GM19193 (cell line): ENCODE measurements around the gene STK32B.

ENCODE experiments used
- POLR2A ChIP-seq: IDR thresholded peaks from 4 replicates; pipeline ENCODE4 v1.6.1; 2011; ENCODE audit not compliant: insufficient read depth, insufficient read length; ENCODE audit errors: extremely low read depth

Gene STK32B

DNA sequence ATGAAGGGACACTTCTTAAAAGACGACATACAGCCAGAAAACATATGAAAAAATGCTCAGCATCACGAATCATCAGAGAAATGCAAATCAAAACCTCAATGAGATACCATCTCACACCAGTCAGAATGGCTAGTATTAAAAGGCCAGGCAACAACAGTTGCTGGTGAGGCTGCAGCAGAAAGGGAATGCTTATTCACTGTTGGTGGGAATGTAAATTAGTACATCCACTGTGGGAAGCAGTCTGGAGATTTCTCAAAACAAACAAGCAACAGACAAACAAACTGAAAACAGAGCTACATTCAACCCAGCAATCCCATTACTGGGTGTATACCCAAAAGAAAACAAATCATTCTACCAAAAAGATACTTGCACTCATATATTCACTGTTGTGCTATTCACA, 459.2 kb downstream of the STK32B start:
- TF ChIP-seq POLR2A, result no peak

DNA sequence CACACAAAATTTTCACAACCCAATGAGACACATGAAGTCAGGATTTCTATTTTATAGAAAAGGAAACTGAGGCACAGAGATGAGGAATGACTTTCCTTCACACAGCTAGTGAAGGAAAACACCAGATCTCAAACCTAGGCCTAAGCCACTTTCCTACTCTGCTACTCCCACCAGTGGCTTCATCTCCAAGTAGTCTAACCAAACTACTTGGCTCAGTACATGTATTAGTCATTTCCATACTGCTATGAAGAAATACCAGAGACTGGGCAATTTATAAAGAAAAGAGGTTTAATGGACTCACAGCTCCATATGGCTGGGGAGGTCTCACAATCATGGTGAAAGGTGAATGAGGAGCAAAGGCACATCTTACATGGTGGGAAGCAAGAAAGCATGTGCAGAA, 460.5 kb downstream of the STK32B start:
- no peak for TF ChIP-seq POLR2A

DNA sequence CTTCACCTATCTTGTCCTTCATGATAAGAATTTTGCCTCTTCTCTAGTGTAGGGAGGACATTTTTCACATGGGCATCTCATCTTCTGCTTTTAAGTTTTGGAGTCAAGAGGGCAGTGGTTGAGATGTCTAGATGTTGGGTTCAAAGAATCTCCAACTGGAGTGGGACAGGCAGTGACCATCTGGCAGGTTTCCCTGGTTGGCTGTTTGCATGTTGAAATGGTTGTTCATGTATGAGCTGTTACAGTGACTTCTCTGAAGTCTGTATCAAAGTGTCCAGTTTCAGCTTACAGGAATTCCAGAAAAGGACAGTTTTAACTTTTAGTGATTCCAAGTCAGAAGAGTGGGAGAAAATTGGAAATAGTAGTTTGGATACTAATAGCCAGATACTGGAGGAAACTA, 464.4 kb downstream of the STK32B start:
- no peak for TF ChIP-seq POLR2A

DNA sequence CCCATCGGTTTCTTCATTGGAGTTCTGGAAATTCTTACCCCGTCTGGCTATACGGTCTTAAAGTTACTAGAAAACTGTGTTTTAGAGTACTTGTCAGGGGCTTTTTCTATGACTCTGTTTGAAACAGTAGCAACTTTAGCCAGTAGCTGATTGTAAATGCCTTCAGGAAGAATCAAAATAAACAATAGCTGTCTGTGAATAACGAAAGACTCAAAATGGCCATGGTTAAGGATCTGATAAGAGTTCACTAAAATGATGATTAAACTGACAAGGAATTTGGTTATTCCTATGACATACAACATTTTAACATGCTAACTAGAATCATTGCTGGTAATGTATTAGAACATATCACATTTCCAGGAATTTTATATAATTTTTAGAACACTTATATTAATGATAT, 466.1 kb downstream of the STK32B start:
- TF ChIP-seq POLR2A, result no peak

- no peak for TF ChIP-seq POLR2A
Measured at GRCh38 chr4:5524446-5525299, 473.4 kb downstream of the STK32B start.

- TF ChIP-seq POLR2A, result no peak
Measured at GRCh38 chr4:5526080-5526846, 475.0 kb downstream of the STK32B start.

DNA sequence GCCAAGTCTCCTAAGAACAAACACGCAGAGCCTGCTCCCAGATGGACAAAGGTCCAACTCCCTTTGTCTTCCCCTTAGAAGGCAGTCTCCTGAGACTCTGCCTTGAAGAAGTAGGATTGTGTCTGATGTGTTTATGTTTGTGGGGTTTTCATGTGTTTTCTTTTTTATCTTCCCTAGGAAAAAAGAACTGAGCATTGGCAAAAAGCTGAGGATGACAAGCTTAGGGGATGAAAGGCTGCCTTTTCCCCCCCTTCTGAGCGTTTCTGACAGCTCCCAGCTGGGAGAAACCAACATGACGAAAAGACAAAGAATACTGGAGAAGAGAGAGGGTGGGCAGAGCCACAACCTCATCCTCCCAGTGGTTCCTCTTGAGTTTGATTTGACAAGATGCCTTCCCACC, 475.9 kb downstream of the STK32B start:
- no peak for TF ChIP-seq POLR2A

DNA sequence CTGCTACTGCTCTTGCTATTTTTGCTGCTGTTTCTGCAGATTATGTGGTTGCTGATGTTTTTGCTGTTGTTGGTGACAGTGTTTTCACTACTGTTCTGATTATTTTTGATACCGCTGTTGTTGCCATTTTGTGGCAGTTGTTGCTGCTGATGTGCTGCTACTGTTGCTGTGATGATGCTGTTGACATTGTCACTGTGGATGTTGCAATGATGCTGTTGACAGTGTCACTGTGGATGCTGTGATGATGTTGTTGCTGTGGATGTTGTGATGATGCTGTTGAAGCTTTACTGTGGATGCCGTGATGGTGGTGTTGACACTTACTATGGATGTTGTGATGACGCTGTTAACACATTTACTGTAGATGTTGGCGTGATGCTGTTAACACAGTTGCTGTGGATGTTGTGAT, 476.8 kb downstream of the STK32B start:
- TF ChIP-seq POLR2A, result no peak

- TF ChIP-seq POLR2A, result no peak
Measured at GRCh38 chr4:5532100-5532499, 480.8 kb downstream of the STK32B start.

- TF ChIP-seq POLR2A, result no peak
Measured at GRCh38 chr4:5539584-5539983, 488.3 kb downstream of the STK32B start.

- no peak for TF ChIP-seq POLR2A
Measured at GRCh38 chr4:5541169-5541568, 489.9 kb downstream of the STK32B start.

DNA sequence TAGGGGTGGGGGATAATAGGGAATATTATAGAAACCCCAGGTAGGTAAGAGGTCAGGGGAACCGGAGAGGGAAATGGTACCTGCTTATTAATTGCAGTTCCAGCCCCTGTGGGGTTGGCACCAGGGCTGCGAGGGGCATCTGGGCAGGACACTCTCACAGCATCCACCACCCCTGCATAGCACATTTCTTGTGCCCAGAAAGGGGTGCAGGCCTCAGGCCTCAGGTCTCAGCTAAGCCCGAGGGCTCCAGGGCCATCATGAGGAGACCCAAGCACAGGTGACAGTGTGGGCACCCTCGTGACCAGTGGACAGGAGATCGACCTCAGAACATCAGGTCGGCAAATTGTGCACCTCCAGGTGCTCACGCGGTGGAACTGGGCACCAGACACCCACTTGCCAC, 492.4 kb downstream of the STK32B start:
- TF ChIP-seq POLR2A, result no peak

DNA sequence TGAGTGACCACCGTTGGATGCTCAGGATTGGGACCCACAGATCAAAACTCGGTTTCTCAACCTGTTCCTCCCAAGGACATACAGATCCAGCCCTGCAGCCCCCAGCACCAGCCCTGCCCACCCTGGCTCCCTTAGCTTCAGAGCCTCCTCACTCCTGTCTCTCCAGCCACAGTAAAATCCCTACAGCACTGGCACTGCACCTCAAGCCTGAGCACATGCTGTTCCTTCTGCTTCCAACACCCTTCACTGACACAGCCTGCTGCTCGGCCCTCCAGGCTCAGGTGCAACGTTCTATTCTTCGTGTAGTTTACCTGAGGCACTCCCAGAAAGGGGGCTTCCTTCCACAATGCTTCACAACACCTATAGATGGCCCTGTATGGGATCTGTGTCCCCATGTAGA, 493.5 kb downstream of the STK32B start:
- no peak for TF ChIP-seq POLR2A

DNA sequence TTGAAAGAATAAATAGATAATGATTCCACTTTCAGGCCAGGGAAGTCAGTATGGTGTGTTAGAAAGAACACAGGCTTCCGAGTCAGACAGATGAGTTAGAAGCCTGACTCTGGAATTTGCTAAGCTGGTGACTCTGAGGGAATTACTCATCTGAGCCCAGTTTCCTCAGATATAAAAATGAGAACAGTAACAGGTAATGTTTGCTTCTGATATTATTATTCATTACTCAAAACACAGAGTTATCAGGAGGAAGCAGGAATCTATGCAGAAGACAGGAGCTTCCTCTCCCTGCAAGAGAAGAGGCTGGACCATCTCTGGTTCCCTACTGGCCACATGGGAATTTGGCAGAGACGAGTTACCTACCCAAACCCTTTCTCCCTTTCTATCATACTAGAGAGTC, 494.0 kb downstream of the STK32B start:
- TF ChIP-seq POLR2A, result no peak

DNA sequence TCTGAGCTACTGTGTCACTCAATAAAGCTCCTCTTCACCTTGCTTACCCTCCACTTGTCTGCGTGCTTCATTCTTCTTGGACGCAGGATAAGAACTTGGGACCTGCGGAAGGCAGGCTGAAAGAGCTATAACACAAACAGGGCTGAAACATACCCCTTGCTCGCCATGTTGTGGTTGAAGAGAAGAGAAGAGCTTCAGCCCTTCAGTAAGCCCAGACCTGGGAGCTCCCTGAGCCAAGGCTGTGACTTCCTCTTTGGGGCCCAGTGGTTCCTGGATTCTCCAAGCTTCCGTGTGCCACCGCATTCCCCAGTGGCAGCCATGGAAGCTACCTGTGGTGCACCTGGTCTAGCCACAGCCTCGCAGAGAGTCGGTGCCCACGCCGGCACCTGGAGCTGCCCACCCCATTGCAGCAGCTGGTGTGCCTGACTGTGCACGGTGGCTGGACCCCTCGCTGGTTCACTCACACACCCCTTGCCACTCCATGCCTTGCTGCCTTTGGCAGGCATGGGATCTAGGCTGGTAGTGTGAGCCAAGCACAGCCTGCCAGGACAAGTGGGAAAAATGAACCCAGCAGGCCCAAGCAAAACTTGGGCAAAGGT, 496.5 kb downstream of the STK32B start:
- TF ChIP-seq POLR2A, result no peak
